K562 (cell line): Measurements from ENCODE around the gene PCF11. TPM values are rescaled to one million over a fixed set of nuclear protein-coding genes. Genes with fewer than 3 reads are reported as not detected.

Experiments used
- ATAC-seq: fragments of 200-7000 bp; cut with Tn5 transposase; 3 replicates; pipeline ENCODE4 v1.9.1; 2020; ENCODE audit warnings: moderate library complexity
- BruUV-seq: library from RNA; stranded (reverse); fragments of 400-500 nt; replicated peaks from 2 replicates; lab custom pipeline; 2021; lab: Mats Ljungman, UMichigan
- CTCF ChIA-PET: fragments of 300-600 bp; formaldehyde crosslinking; extraction: SDS; loops from one replicate; lab custom pipeline; 2021; ENCODE audit warnings: low intra/inter-chr PET ratio; lab: Yijun Ruan, JAX
- POLR2A ChIA-PET: fragments of 300-600, 350-650 bp; sonication (Branson Sonifier 250); formaldehyde crosslinking; extraction: SDS; loops from one replicate; lab custom pipeline; 2021; ENCODE audit warnings: antibody characterized with exemption, inconsistent platforms; lab: Yijun Ruan, JAX
- DNase-seq, 4 experiments: peaks; one replicate each; pipeline versions ENCODE4 v3.0.0 to v3.0.0-alpha.2; 2011 to 2018; ENCODE audit warnings: low spot score in 3 of 4, mixed read lengths in 3 of 4; ENCODE audit errors: extremely low read depth in 1 of 4
- FAIRE-seq: peaks from 2 replicates; lab custom pipeline; 2011; peaks lifted over from hg19 to GRCh38; lab: Jason Lieb, UNC
- H2AFZ ChIP-seq: 2 replicates; pipeline ENCODE4 v1.6.0; 2011; ENCODE audit warnings: low read depth, low read length, control low read depth, inconsistent platforms
- H3K27ac ChIP-seq: fragments of 200-600 bp; 3 replicates; pipeline ENCODE4 v1.8.0; 2011; ENCODE audit warnings: low read depth, mild to moderate bottlenecking, control low read depth, inconsistent platforms, low read length, moderate library complexity, mixed read lengths; ENCODE audit errors: extremely low read depth
- H3K27me3 ChIP-seq, 2 experiments: fragments of 300-600 bp in 1 of 2; 2 replicates in 1 of 2; 3 replicates in 1 of 2; pipeline versions ENCODE4 v1.6.0 to v1.8.0; 2011; ENCODE audit warnings: inconsistent platforms in 2 of 2, low read length in 2 of 2, mild to moderate bottlenecking in 1 of 2, mixed read lengths in 1 of 2, moderate library complexity in 1 of 2; ENCODE audit not compliant: control insufficient read depth in 2 of 2, insufficient read depth in 2 of 2
- H3K36me3 ChIP-seq: fragments of 300-600 bp; 3 replicates; pipeline ENCODE4 v1.8.0; 2011; ENCODE audit warnings: mild to moderate bottlenecking, low read length, inconsistent platforms; ENCODE audit not compliant: control insufficient read depth, insufficient read depth
- H3K4me1 ChIP-seq, 2 experiments: fragments of 200-600 bp in 1 of 2; replicated peaks in 1 of 2; 2 replicates in 1 of 2; 3 replicates in 1 of 2; pipeline versions ENCODE4 v1.5.1 to v1.8.0; 2011; ENCODE audit warnings: inconsistent platforms in 2 of 2, low read length in 2 of 2, mild to moderate bottlenecking in 1 of 2, mixed read lengths in 1 of 2, moderate library complexity in 1 of 2; ENCODE audit not compliant: control insufficient read depth in 2 of 2, insufficient read depth in 2 of 2
- H3K4me2 ChIP-seq: 2 replicates; pipeline ENCODE4 v1.6.1; 2011; ENCODE audit warnings: low read length, control low read depth, inconsistent platforms, mixed read lengths; ENCODE audit not compliant: insufficient read depth
- H3K4me3 ChIP-seq: fragments of 200-600 bp; sonication (generic), shearing (Covaris generic); 2 replicates; pipeline ENCODE4 v1.5.1; 2016; ENCODE audit warnings: control low read depth, inconsistent platforms
- H3K79me2 ChIP-seq: fragments of 200-600 bp; 3 replicates; pipeline ENCODE4 v1.8.0; 2011; ENCODE audit warnings: low read length, inconsistent platforms; ENCODE audit not compliant: control insufficient read depth, insufficient read depth
- H3K9ac ChIP-seq, 2 experiments: 2 replicates each; pipeline versions ENCODE4 v1.6.0 to v1.6.1; 2011; ENCODE audit warnings: low read depth in 2 of 2, low read length in 2 of 2, control low read depth in 1 of 2, inconsistent platforms in 1 of 2, mild to moderate bottlenecking in 1 of 2, mixed read lengths in 1 of 2; ENCODE audit not compliant: insufficient read depth in 1 of 2
- H3K9me1 ChIP-seq: one replicate; pipeline ENCODE4 v1.6.0; 2011; ENCODE audit warnings: inconsistent platforms, mild to moderate bottlenecking, low read length, moderate library complexity; ENCODE audit not compliant: control insufficient read depth, insufficient read depth
- H3K9me3 ChIP-seq: replicated peaks from 2 replicates; pipeline ENCODE4 v1.5.1; 2011; ENCODE audit warnings: low read depth, low read length, inconsistent platforms; ENCODE audit not compliant: control insufficient read depth, insufficient read depth
- H4K20me1 ChIP-seq: replicated peaks from 2 replicates; pipeline ENCODE4 v1.6.1; 2011; ENCODE audit warnings: low read length, inconsistent platforms, mixed read lengths; ENCODE audit not compliant: control insufficient read depth, insufficient read depth
- BRD9 ChIP-seq: fragments of 450-650 bp; IDR thresholded peaks from 2 replicates; pipeline ENCODE4 v1.6.1; 2018; ENCODE audit warnings: low read depth; ENCODE audit not compliant: partially characterized antibody
- CTCFL ChIP-seq: IDR thresholded peaks from 2 replicates; pipeline ENCODE4 v1.6.1; 2011; ENCODE audit warnings: borderline replicate concordance, low read depth, mild to moderate bottlenecking, moderate library complexity, low read length; ENCODE audit not compliant: insufficient read depth, poor library complexity, severe bottlenecking
- DPF2 ChIP-seq: fragments of 450-650 bp; IDR thresholded peaks from 2 replicates; pipeline ENCODE4 v1.6.1; 2016
- ETS2 ChIP-seq: IDR thresholded peaks from 2 replicates; pipeline ENCODE4 v1.6.1; 2016; ENCODE audit warnings: borderline replicate concordance, missing genetic modification characterization, mild to moderate bottlenecking, moderate library complexity, missing compliant biosample characterization; ENCODE audit not compliant: poor library complexity, severe bottlenecking
- GTF2F1 ChIP-seq: IDR thresholded peaks from 2 replicates; pipeline ENCODE4 v1.6.1; 2011; ENCODE audit warnings: low read depth, low read length, improper control_type of control experiment
- HOMEZ ChIP-seq: fragments of 250-450 bp; sonication (Bioruptor Pico); IDR thresholded peaks from 2 replicates; pipeline ENCODE4 v1.4.0; 2020; ENCODE audit warnings: mild to moderate bottlenecking, moderate library complexity
- KDM2B ChIP-seq: fragments of 250-450 bp; sonication (Bioruptor Pico); IDR thresholded peaks from 2 replicates; pipeline ENCODE4 v1.8.0; 2021; ENCODE audit warnings: mild to moderate bottlenecking, moderate library complexity
- KLF1 ChIP-seq: fragments of 450-650 bp; IDR thresholded peaks from 2 replicates; pipeline ENCODE4 v1.6.1; 2016; ENCODE audit warnings: missing genetic modification characterization, missing compliant biosample characterization
- MAX ChIP-seq: sonication (generic); formaldehyde crosslinking; IDR thresholded peaks from 2 replicates; pipeline ENCODE4 v1.9.0; 2022; ENCODE audit warnings: mild to moderate bottlenecking, missing genetic modification reagents
- MCM2 ChIP-seq: fragments of 450-650 bp; IDR thresholded peaks from 2 replicates; pipeline ENCODE4 v1.6.1; 2017; ENCODE audit warnings: low read depth, mild to moderate bottlenecking
- SAFB ChIP-seq: fragments of 200-400 bp; formaldehyde crosslinking; IDR thresholded peaks from 2 replicates; pipeline ENCODE4 v1.6.1; 2017; ENCODE audit warnings: low read depth, low read length, borderline replicate concordance
- SMARCA5 ChIP-seq: fragments of 450-650 bp; IDR thresholded peaks from 2 replicates; pipeline ENCODE4 v1.6.1; 2016
- ZBTB33 ChIP-seq: sonication (generic); formaldehyde crosslinking; IDR thresholded peaks from 2 replicates; pipeline ENCODE4 v1.8.1; 2023; ENCODE audit warnings: mild to moderate bottlenecking, missing genetic modification reagents
- ZFP30 ChIP-seq: fragments of 250-450 bp; sonication (Bioruptor Pico); IDR thresholded peaks from 2 replicates; pipeline ENCODE4 v1.8.0; 2022; ENCODE audit warnings: moderate library complexity, mild to moderate bottlenecking, inconsistent platforms, borderline replicate concordance
- ZKSCAN8 ChIP-seq: fragments of 200-800 bp; sonication (Bioruptor generic); IDR thresholded peaks from 2 replicates; pipeline ENCODE4 v1.6.1; 2016; ENCODE audit warnings: missing genetic modification characterization, missing compliant biosample characterization
- ZNF76 ChIP-seq: fragments of 250-450 bp; sonication (Bioruptor Pico); IDR thresholded peaks from 2 replicates; pipeline ENCODE4 v1.4.0; 2020; ENCODE audit warnings: mild to moderate bottlenecking, moderate library complexity, borderline replicate concordance
- ZNF766 ChIP-seq: fragments of 200-800 bp; sonication (Bioruptor generic); conservative IDR thresholded peaks from 2 replicates; pipeline ENCODE4 v1.6.1; 2016; ENCODE audit warnings: missing genetic modification characterization, missing compliant biosample characterization
- ZNF785 ChIP-seq: fragments of 250-450 bp; sonication (Bioruptor Pico); IDR thresholded peaks from 2 replicates; pipeline ENCODE4 v1.4.0; 2020; ENCODE audit warnings: mild to moderate bottlenecking
- in situ Hi-C: fragments of 300-500 bp; cut with MboI; formaldehyde crosslinking; loops from 4 replicates; pipeline ENCODE4 v1.15.0; 2018; ENCODE audit warnings: inconsistent platforms, mixed read lengths
- intact Hi-C: fragments of 100-400 bp; cut with micrococcal nuclease; formaldehyde crosslinking; loops from 2 replicates; pipeline ENCODE4 v1.14.2; 2022
- polyA plus RNA-seq, 8 experiments: library from polyadenylated mRNA; depleted of rRNA in 4 of 8; stranded (reverse) in 5 of 8; unstranded in 3 of 8; fragments of >200 nt; fragmentation: Nextera tagmentation in 2 of 8; fragmentation: Illumina TruSeq in 1 of 8; extraction: Ambion mirVana in 2 of 8; extraction: Trizol in 1 of 8; gene quantifications; 2 replicates each; pipeline versions ENCODE4 v1.2.1 to v1.2.3, GENCODE V29; 2011 to 2014; ENCODE audit warnings: inconsistent platforms in 1 of 8, missing spikeins in 1 of 8
- total RNA-seq, 7 experiments: library from RNA; depleted of rRNA in 6 of 7; stranded (reverse); fragments of >200 nt in 6 of 7; fragmentation: Illumina TruSeq in 2 of 7; extraction: Trizol in 2 of 7; gene quantifications; 2 replicates each; pipeline versions ENCODE4 v1.2.1 to v1.2.3, GENCODE V29; 2011 to 2021; ENCODE audit warnings: low replicate concordance in 1 of 7

PCF11 gene
- total and polyA plus RNA-seq, 9 of the 15 experiments (the other 6 are each of a cell fraction or from before 2014, with no cell fraction given): 9.3 to 91.6 (median 54.4) TPM

- no peak for DNase-seq
- no peaks in the 10 kb centered on the region for H3K36me3 ChIP-seq
- no peak for ATAC-seq
- H3K9ac ChIP-seq: no peak overlapping the region
- no peak overlapping the region for H3K4me2 ChIP-seq
- no peaks in the 10 kb centered on the region for H3K9me1 ChIP-seq
- intact Hi-C loops (no loop called here), in situ Hi-C loops (no loop called here)
- H3K4me3 ChIP-seq: no peak overlapping the region
- TF ChIP-seq BRD9 (no peak), DPF2 (no peak), ETS2 (tag) (no peak), KLF1 (tag) (no peak), ZFP30 (no peak), KDM2B (CRISPR knock-in tag) (no peak), GTF2F1 (no peak), ZNF76 (CRISPR knock-in tag) (no peak), MAX (CRISPR knock-in tag) (no peak), HOMEZ (CRISPR knock-in tag) (no peak), CTCFL (no peak), MCM2 (no peak), SMARCA5 (no peak), ZKSCAN8 (CRISPR knock-in tag) (no peak), ZNF766 (CRISPR knock-in tag) (no peak), SAFB (no peak), ZNF785 (no peak), ZBTB33 (CRISPR knock-in tag) (no peak)
- no peaks in the 10 kb centered on the region for H3K9me3 ChIP-seq
- no peak for FAIRE-seq
- no peaks in the 10 kb centered on the region for H4K20me1 ChIP-seq
- CTCF ChIA-PET: no interaction called here
- H3K79me2 ChIP-seq: no peaks in the 10 kb centered on the region
- POLR2A ChIA-PET: interaction anchor here (0.8 to 1.3 kb wide), 4 partner anchors 10 to 35 kb away, joined by 3 to 4 read pairs (median 3); no protein-coding TSS in a partner anchor
- H3K27me3 ChIP-seq: no peaks in the 10 kb centered on the region
- no peak overlapping the region for H3K27ac ChIP-seq
- no peak overlapping the region for H2AFZ ChIP-seq
- no TSS peak for BruUV-seq
- peaks cover 0 to 6% of the 10 kb centered on the region in 2 experiments; a peak in 2 of 5 replicates for H3K4me1 ChIP-seq
Observed at GRCh38 chr11:83120327-83120726, 36.6 kb upstream of the PCF11 start.
